Measurements from ENCODE around the gene REV3L. TPM values are rescaled to one million over a fixed set of nuclear protein-coding genes. Genes with fewer than 3 reads are reported as not detected.
A peak's percentile ranks its signal among the peaks of the same experiment; 100 is the strongest.

The REV3L gene
- total and polyA plus RNA-seq, 2 of the 8 experiments (the other 6 are each of a cell fraction or from before 2014, with no cell fraction given), result 2.1 to 6.6 TPM

- TF ChIP-seq ATF2 (IDR thresholded peaks at IDR 0.05; ENCODE audit: low read length) (no peak), HDAC2 (IDR thresholded peaks at IDR 0.05; ENCODE audit: borderline replicate concordance in 1 of 2, low read depth in 2 of 2, low read length in 2 of 2) (peak in 1 of 2 experiments; percentile 83; a peak in 1 of 4 replicates), ASH2L (IDR thresholded peaks at IDR 0.05; ENCODE audit: low read length) (no peak), SRF (IDR thresholded peaks at IDR 0.05; ENCODE audit: low read depth, low read length) (no peak), SIX5 (IDR thresholded peaks at IDR 0.05; ENCODE audit: low read depth, low read length) (no peak), FOSL1 (IDR thresholded peaks at IDR 0.05; ENCODE audit: insufficient read depth, low read depth, low read length) (no peak), CREB1 (IDR thresholded peaks at IDR 0.05) (no peak), CEBPB (IDR thresholded peaks at IDR 0.05; ENCODE audit: low read depth, low read length) (no peak), SP4 (IDR thresholded peaks at IDR 0.05; ENCODE audit: low read length) (no peak), YY1 (IDR thresholded peaks at IDR 0.05; ENCODE audit: low read depth, low read length) (peak; percentile 20; the same call in 1 of the 2 replicates)
- TF ChIP-seq, protein P1, sequence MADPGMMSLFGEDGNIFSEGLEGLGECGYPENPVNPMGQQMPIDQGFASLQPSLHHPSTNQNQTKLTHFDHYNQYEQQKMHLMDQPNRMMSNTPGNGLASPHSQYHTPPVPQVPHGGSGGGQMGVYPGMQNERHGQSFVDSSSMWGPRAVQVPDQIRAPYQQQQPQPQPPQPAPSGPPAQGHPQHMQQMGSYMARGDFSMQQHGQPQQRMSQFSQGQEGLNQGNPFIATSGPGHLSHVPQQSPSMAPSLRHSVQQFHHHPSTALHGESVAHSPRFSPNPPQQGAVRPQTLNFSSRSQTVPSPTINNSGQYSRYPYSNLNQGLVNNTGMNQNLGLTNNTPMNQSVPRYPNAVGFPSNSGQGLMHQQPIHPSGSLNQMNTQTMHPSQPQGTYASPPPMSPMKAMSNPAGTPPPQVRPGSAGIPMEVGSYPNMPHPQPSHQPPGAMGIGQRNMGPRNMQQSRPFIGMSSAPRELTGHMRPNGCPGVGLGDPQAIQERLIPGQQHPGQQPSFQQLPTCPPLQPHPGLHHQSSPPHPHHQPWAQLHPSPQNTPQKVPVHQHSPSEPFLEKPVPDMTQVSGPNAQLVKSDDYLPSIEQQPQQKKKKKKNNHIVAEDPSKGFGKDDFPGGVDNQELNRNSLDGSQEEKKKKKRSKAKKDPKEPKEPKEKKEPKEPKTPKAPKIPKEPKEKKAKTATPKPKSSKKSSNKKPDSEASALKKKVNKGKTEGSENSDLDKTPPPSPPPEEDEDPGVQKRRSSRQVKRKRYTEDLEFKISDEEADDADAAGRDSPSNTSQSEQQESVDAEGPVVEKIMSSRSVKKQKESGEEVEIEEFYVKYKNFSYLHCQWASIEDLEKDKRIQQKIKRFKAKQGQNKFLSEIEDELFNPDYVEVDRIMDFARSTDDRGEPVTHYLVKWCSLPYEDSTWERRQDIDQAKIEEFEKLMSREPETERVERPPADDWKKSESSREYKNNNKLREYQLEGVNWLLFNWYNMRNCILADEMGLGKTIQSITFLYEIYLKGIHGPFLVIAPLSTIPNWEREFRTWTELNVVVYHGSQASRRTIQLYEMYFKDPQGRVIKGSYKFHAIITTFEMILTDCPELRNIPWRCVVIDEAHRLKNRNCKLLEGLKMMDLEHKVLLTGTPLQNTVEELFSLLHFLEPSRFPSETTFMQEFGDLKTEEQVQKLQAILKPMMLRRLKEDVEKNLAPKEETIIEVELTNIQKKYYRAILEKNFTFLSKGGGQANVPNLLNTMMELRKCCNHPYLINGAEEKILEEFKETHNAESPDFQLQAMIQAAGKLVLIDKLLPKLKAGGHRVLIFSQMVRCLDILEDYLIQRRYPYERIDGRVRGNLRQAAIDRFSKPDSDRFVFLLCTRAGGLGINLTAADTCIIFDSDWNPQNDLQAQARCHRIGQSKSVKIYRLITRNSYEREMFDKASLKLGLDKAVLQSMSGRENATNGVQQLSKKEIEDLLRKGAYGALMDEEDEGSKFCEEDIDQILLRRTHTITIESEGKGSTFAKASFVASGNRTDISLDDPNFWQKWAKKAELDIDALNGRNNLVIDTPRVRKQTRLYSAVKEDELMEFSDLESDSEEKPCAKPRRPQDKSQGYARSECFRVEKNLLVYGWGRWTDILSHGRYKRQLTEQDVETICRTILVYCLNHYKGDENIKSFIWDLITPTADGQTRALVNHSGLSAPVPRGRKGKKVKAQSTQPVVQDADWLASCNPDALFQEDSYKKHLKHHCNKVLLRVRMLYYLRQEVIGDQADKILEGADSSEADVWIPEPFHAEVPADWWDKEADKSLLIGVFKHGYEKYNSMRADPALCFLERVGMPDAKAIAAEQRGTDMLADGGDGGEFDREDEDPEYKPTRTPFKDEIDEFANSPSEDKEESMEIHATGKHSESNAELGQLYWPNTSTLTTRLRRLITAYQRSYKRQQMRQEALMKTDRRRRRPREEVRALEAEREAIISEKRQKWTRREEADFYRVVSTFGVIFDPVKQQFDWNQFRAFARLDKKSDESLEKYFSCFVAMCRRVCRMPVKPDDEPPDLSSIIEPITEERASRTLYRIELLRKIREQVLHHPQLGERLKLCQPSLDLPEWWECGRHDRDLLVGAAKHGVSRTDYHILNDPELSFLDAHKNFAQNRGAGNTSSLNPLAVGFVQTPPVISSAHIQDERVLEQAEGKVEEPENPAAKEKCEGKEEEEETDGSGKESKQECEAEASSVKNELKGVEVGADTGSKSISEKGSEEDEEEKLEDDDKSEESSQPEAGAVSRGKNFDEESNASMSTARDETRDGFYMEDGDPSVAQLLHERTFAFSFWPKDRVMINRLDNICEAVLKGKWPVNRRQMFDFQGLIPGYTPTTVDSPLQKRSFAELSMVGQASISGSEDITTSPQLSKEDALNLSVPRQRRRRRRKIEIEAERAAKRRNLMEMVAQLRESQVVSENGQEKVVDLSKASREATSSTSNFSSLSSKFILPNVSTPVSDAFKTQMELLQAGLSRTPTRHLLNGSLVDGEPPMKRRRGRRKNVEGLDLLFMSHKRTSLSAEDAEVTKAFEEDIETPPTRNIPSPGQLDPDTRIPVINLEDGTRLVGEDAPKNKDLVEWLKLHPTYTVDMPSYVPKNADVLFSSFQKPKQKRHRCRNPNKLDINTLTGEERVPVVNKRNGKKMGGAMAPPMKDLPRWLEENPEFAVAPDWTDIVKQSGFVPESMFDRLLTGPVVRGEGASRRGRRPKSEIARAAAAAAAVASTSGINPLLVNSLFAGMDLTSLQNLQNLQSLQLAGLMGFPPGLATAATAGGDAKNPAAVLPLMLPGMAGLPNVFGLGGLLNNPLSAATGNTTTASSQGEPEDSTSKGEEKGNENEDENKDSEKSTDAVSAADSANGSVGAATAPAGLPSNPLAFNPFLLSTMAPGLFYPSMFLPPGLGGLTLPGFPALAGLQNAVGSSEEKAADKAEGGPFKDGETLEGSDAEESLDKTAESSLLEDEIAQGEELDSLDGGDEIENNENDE (IDR thresholded peaks at IDR 0.05; ENCODE audit: insufficient replicate concordance, low read length), result peak; percentile 84
These were observed 4.3 kb downstream of the REV3L start (continued) for GRCh38 chr6:111478749-111479148.

Data from H1 (cell line).